ENCODE measurements around the gene SCTR.

The SCTR gene

GRCh38 chr2:119523952-119524694, at the start of gene SCTR:
Gene SCTR (minus strand): TSS chr2:119524483. CDS start chr2:119524226, 257 bp downstream.
- peak; percentile 57 for DNase-seq

- DNase-seq = no peak
These were observed 43.0 kb upstream of the SCTR start for GRCh38 chr2:119567292-119567691.

- no peak for DNase-seq
These were observed 41.2 kb upstream of the SCTR start for GRCh38 chr2:119565481-119565880.

GRCh38 chr2:119553687-119554344, 29.5 kb upstream of the SCTR start:
- no peak for DNase-seq

- DNase-seq = no peak
These were observed 28.6 kb upstream of the SCTR start for GRCh38 chr2:119552902-119553301.

GRCh38 chr2:119550856-119551255, 26.6 kb upstream of the SCTR start:
- DNase-seq = no peak

GRCh38 chr2:119550346-119550745, 26.1 kb upstream of the SCTR start:
- no peak for DNase-seq

- no peak for DNase-seq
These were observed 25.0 kb upstream of the SCTR start for GRCh38 chr2:119549241-119549640.

GRCh38 chr2:119548516-119549120, 24.3 kb upstream of the SCTR start:
- no peak for DNase-seq

- no peak for DNase-seq
These were observed 22.1 kb upstream of the SCTR start for GRCh38 chr2:119546447-119546767.

- no peak for DNase-seq
These were observed 21.6 kb upstream of the SCTR start for GRCh38 chr2:119545754-119546446.

- no peak for DNase-seq
These were observed 20.7 kb upstream of the SCTR start for GRCh38 chr2:119544939-119545475.

GRCh38 chr2:119544075-119544938, 20.0 kb upstream of the SCTR start, which contains the start of gene CFAP221:
Gene CFAP221 (plus strand): TSS chr2:119544449. CDS start chr2:119546132, 1,683 bp downstream.
- peak; percentile 93 for DNase-seq

- DNase-seq = no peak
These were observed 17.2 kb upstream of the SCTR start for GRCh38 chr2:119541476-119541875.

- DNase-seq = no peak
These were observed 13.5 kb upstream of the SCTR start for GRCh38 chr2:119537792-119538191.

GRCh38 chr2:119536707-119537106, 12.4 kb upstream of the SCTR start:
- no peak for DNase-seq

GRCh38 chr2:119536211-119536610, 11.9 kb upstream of the SCTR start:
- no peak for DNase-seq

GRCh38 chr2:119533560-119533959, 9.3 kb upstream of the SCTR start:
- DNase-seq = no peak

GRCh38 chr2:119531292-119531691, 7.0 kb upstream of the SCTR start:
- no peak for DNase-seq

GRCh38 chr2:119527999-119528398, 3.7 kb upstream of the SCTR start:
- no peak for DNase-seq

GRCh38 chr2:119525614-119526013, 1.3 kb upstream of the SCTR start:
- DNase-seq = no peak

- no peak for DNase-seq
These were observed 816 bp downstream of the SCTR start for GRCh38 chr2:119523383-119523951.

All from eye (tissue), 1 donor.